ENCODE measurements around the gene PPP1R12A. TPM values are rescaled to one million over a fixed set of nuclear protein-coding genes. Genes with fewer than 3 reads are reported as not detected.
"Not testable (repeated sequence)": the region's sequence is repeated elsewhere in the genome, so short reads cannot be mapped to it uniquely, and the experiment has no call there.

PPP1R12A gene
- total and polyA plus RNA-seq, 11 donors, result 16.8 to 77.8 (median 50.2) TPM

DNA sequence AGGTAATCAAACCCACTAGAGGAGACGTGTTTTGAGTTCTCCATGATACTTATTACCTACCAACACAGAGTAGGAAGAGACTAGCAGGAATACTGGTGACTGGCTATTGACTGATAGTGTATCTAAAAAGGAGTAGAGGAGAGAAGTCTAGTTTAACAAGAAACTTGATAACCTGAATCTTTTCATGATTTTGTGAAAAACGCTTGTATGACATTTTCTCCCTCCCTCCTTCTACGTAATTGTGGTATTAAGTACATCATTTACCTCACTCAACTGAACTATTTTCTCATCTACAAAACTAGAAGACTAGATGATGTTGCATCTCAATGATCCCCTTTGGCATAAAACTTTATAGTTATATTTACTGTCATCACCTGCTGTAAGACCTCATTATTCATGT is 107.4 kb downstream of the PPP1R12A start:
- intact Hi-C loops (cut with DNase I), result loop anchor here in 1 of 10 donors (10.0 kb wide), 1 partner anchor 107 kb away; the partner anchor contains the start of gene PPP1R12A
- peaks cover 0 to 46% (median 23%) of the 10 kb centered on the region in 12 donors for H3K4me1 ChIP-seq
- H3K36me3 ChIP-seq, result peaks cover 0 to 43% (median 21%) of the 10 kb centered on the region in 9 donors
- no peaks in the 10 kb centered on the region for H3K27me3 ChIP-seq
- ATAC-seq, result no peak
- H3K4me3 ChIP-seq, result no peak overlapping the region
- no peaks in the 10 kb centered on the region for H3K9me3 ChIP-seq
- no peak for DNase-seq
- WGBS, 4 donors, result 93 to 94% (median 93%) methylated on average over 3 of the region's 3 CpGs
- H3K27ac ChIP-seq, result no peak overlapping the region
- TF ChIP-seq, protein P1, sequence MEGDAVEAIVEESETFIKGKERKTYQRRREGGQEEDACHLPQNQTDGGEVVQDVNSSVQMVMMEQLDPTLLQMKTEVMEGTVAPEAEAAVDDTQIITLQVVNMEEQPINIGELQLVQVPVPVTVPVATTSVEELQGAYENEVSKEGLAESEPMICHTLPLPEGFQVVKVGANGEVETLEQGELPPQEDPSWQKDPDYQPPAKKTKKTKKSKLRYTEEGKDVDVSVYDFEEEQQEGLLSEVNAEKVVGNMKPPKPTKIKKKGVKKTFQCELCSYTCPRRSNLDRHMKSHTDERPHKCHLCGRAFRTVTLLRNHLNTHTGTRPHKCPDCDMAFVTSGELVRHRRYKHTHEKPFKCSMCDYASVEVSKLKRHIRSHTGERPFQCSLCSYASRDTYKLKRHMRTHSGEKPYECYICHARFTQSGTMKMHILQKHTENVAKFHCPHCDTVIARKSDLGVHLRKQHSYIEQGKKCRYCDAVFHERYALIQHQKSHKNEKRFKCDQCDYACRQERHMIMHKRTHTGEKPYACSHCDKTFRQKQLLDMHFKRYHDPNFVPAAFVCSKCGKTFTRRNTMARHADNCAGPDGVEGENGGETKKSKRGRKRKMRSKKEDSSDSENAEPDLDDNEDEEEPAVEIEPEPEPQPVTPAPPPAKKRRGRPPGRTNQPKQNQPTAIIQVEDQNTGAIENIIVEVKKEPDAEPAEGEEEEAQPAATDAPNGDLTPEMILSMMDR (IDR thresholded peaks at IDR 0.05), result no peak
- TF ChIP-seq POLR2A (IDR thresholded peaks at IDR 0.05), result no peak

DNA sequence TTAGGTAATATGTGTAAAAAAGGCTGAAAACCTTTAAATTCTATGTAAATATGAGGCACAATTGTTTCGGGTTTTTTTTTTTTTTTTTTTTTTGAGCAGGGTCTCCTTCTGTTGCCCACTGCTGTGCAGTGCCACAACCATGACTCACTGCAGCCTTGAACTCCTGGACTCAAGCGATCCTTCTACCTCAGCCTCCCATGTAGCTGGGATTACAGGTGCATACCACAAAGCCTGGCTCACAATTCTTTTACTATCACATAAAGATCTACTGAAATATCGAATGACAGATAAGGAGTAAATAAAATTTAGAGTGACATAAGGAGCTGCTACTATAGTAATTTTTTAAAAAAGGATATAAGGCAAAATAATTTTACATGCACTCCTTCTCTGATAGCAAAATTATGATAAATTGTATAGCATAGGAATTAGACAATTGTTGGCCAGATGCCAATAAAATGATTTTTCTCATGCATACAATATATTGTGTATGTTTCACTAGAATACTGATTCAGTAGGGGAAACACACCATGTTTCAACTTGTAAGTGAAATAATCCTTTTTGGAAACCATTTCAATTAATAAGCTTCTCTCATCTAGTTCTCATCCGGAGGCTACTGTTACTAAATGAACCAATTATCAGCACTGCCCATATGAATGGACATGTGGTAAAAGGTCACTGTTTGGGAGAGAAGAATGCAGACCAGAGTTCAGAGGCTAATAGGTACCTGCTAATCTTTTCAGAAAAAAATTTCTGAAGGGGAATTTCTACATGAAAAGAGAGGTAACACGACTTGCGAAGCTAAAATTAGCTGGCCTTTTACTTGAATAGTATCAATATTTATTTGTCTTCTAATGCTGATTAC is 108.4 kb downstream of the PPP1R12A start:
- peaks cover 0 to 44% (median 21%) of the 10 kb centered on the region in 9 donors for H3K36me3 ChIP-seq
- H3K27ac ChIP-seq, result no peak overlapping the region
- DNase-seq (no peak), ATAC-seq (no peak)
- intact Hi-C loops (cut with DNase I), result loop anchor here in 1 of 10 donors (10.0 kb wide), 1 partner anchor 108 kb away; the partner anchor contains the start of gene PPP1R12A
- no peaks in the 10 kb centered on the region for H3K9me3 ChIP-seq
- no peak for TF ChIP-seq POLR2A (IDR thresholded peaks at IDR 0.05)
- TF ChIP-seq, protein P1 (IDR thresholded peaks at IDR 0.05), result no peak
- no peaks in the 10 kb centered on the region for H3K27me3 ChIP-seq
- peaks cover 0 to 43% (median 18%) of the 10 kb centered on the region in 12 donors for H3K4me1 ChIP-seq
- WGBS, 4 donors, result 89 to 95% (median 94%) methylated on average over 6 of the region's 6 CpGs
- H3K4me3 ChIP-seq, result no peak overlapping the region

DNA sequence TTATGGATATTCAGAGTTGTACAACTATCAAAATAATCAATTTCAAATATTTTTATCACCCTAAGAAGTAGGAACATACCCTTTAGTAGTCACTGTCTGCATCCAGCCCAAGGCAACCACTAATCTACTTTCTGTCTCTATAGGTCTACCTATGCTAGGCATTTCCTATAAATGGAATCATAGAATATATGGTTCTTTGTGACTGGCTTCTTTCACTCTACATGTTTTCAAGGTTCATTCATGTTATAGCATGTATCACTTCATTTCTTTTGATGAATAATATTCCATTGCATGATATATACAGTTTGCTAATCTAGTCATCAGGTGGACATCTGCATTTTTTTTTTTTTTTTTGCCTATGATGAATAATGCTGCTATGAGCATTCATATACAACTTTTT is 112.4 kb downstream of the PPP1R12A start:
- peaks cover 0 to 43% (median 27%) of the 10 kb centered on the region in 12 donors for H3K4me1 ChIP-seq
- no peak overlapping the region for H3K27ac ChIP-seq
- H3K27me3 ChIP-seq, result no peaks in the 10 kb centered on the region
- H3K36me3 ChIP-seq, result peaks cover 0 to 49% (median 21%) of the 10 kb centered on the region in 9 donors
- DNase-seq (no peak), ATAC-seq (no peak)
- TF ChIP-seq POLR2A (IDR thresholded peaks at IDR 0.05), result no peak
- TF ChIP-seq, protein P1 (IDR thresholded peaks at IDR 0.05), result no peak
- no peaks in the 10 kb centered on the region for H3K9me3 ChIP-seq
- H3K4me3 ChIP-seq, result no peak overlapping the region
- intact Hi-C loops (cut with DNase I), result loop anchor here in 1 of 10 donors (5.0 to 10.0 kb wide), 2 partner anchors 65 to 112 kb away; partner anchors contain the start of gene PPP1R12A

DNA sequence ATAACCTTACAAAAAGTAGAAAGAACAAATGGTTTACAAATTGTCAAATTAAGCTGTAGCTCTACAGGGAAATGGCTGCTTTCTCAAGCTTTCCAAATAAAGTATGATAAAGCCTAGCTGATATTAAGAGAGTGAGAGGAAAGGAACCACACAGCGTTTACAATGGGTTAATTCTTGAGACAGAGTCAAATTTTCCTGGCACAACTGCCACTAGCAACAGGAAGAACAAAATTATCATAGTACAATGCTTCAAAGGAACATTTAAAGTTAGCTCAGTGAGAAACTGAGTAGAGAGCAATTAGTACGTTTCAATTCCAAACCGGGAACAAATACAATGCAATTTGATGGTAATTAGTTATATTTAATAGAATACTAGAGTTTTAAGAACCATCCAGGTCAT is 116.0 kb downstream of the PPP1R12A start:
- no peak for TF ChIP-seq POLR2A (IDR thresholded peaks at IDR 0.05)
- TF ChIP-seq, protein P1 (IDR thresholded peaks at IDR 0.05), result no peak
- Histone ChIP-seq H3K4me1 (peaks cover 0 to 44% (median 18%) of the 10 kb centered on the region in 12 donors), H3K27me3 (no peaks in the 10 kb centered on the region), H3K36me3 (peaks cover 0 to 58% (median 26%) of the 10 kb centered on the region in 9 donors), H3K27ac (peak overlapping the region; percentile 50 to 84 (median 70)), H3K9me3 (no peaks in the 10 kb centered on the region), H3K4me3 (no peak overlapping the region)
- ATAC-seq, result peak; percentile 57 to 86 (median 83)
- peak in 1 of 5 donors; percentile 37 for DNase-seq
- WGBS, 4 donors, result 4 to 21% (median 6%) methylated on average over 3 of the region's 3 CpGs
- intact Hi-C loops (cut with DNase I), result loop anchor here in 4 of 10 donors (2.0 to 10.0 kb wide), 4 partner anchors 113 to 118 kb away; partner anchors contain the start of gene PPP1R12A (in 3 of the 4)

DNA sequence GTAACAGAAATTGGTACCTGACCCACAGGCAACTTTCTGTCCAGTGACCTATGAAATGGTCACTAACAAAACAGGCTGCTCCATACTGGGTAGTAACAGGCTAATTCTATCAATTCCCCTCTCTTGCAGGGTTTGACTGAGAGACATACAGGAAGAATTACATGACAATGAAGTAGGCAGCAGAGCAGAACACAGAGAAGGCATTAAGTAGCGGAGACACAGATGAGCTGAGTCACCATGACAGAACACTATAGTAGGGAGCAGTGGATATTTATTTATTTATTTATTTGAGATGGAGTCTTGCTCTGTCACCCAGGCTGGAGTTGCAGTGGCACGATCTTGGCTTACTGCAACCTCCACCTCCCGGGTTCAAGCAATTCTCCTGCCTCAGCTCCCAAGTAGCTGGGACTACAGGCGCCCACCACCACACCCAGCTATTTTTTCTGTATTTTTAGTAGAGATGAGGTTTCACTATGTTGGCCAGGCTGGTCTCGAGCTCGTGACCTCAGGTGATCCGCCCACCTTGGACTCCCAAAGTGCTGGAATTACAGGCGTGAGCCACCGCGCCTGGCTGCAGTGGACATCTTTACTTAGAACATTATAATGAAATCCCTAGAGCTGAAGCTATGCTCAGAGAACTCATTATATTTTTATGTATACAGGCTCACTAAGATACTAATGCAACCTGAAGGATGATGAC is 150.4 kb downstream of the PPP1R12A start:
- H3K27ac ChIP-seq, result not testable (repeated sequence)

More for the DNA sequence above, 150.4 kb downstream of the PPP1R12A start:
- ATAC-seq, result peak in 1 of 4 donors; percentile 34
- Histone ChIP-seq H3K4me1 (peaks cover 0 to 13% (median 9%) of the 10 kb centered on the region in 12 donors), H3K36me3 (peaks cover 0 to 93% (median 72%) of the 10 kb centered on the region in 9 donors)
- 87 to 98% (median 95%) methylated on average over 10 of the region's 10 CpGs for WGBS, 4 donors
- not testable (repeated sequence) for H3K4me3 ChIP-seq, H3K27me3 ChIP-seq, H3K9me3 ChIP-seq, DNase-seq
- intact Hi-C loops (cut with DNase I), result loop anchor here in 1 of 10 donors (10.0 kb wide), 1 partner anchor 150 kb away; the partner anchor contains the start of gene PPP1R12A
